ENCODE results near the gene CASZ1. TPM values are rescaled to one million over a fixed set of nuclear protein-coding genes. Genes with fewer than 3 reads are reported as not detected.

Gene CASZ1
- total and polyA plus RNA-seq, 9 of the 15 experiments (the other 6 are each of a cell fraction or from before 2014, with no cell fraction given), result 0.01 to 4.0 (median 0.76) TPM; not detected in 1

DNA sequence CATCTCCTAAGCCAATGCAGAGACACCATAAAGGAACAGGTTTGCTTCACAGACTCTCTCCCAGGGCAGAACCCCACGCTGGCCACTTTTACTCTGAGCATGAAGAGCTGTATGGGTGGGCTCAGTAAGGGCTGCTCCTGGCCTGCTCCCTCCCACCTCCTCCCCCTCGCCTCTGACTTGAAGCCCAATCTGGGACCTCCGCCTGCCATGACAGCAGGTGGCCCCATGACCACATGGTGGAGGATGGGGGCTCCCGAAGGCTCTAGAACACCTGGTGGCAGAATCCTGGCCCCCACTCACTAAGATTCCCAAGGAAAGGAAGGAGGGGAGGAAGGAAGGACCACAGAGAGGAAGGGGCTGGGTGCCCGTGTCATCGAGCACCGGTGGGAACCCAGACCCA lies 23.7 kb downstream of the CASZ1 start:
- POLR2A ChIA-PET, result interaction anchor here (0.6 to 1.2 kb wide), 2 partner anchors 13 to 230 kb away, joined by 3 to 4 read pairs; no protein-coding TSS in a partner anchor

DNA sequence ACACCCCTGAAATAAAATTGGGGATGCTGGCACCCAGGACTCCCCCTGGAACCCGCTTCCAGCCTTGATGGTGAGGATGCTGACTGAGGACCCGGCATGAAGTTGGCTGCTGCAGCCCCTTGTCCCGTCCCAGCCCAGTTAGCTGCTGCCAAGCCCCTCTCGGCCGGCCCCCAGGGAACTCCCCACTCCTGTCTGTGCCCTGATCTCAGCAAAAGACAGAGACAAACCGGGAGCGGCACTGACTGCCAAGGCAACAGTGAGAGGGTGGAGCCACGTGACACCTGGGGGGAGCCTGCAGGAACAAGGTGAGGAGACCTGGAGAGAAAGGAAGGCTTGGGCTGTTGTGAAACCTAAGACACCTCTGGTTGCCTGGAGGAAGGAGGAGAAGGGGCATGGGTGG lies 24.7 kb downstream of the CASZ1 start:
- in situ Hi-C loops (cut with MboI), result no loop called here
- no peak overlapping the region for H2AFZ ChIP-seq (ENCODE audit: low read depth, low read length)
- no peaks in the 10 kb centered on the region for H3K4me1 ChIP-seq (replicated peaks in 1 of 2; ENCODE audit: control insufficient read depth in 2 of 2, insufficient read depth in 2 of 2, low read length in 2 of 2)
- H3K9me3 ChIP-seq (replicated peaks; ENCODE audit: control insufficient read depth, insufficient read depth, low read depth, low read length), result no peaks in the 10 kb centered on the region
- no peak overlapping the region for H3K9ac ChIP-seq (ENCODE audit: insufficient read depth in 1 of 2, low read depth in 2 of 2, low read length in 2 of 2)
- no peaks in the 10 kb centered on the region for H3K36me3 ChIP-seq (ENCODE audit: control insufficient read depth, insufficient read depth, low read length)
- H3K9me1 ChIP-seq (ENCODE audit: control insufficient read depth, insufficient read depth, low read length), result no peaks in the 10 kb centered on the region
- DNase-seq (ENCODE audit: extremely low read depth in 1 of 4, low spot score in 3 of 4) (no peak), FAIRE-seq (no peak), ATAC-seq (no peak)
- WGBS (ENCODE audit: insufficient coverage, low coverage, missing lambda C conversion rate), result 0% methylated on average over 8 of the region's 8 CpGs
- H3K4me2 ChIP-seq (ENCODE audit: insufficient read depth, low read length), result no peak overlapping the region
- no TSS peak for BruUV-seq (replicated peaks)
- H4K20me1 ChIP-seq (replicated peaks; ENCODE audit: control insufficient read depth, insufficient read depth, low read length), result peaks cover 4% of the 10 kb centered on the region; the same call in 1 of the 2 replicates
- POLR2A ChIA-PET, result interaction anchor here (0.7 to 1.2 kb wide), 3 partner anchors 10 to 198 kb away, joined by 3 read pairs; no protein-coding TSS in a partner anchor
- intact Hi-C loops (cut with micrococcal nuclease), result no loop called here
- H3K27ac ChIP-seq (ENCODE audit: extremely low read depth, low read depth, low read length), result no peak overlapping the region
- no peaks in the 10 kb centered on the region for H3K79me2 ChIP-seq (ENCODE audit: control insufficient read depth, insufficient read depth, low read length)
- CTCF ChIA-PET (ENCODE audit: low intra/inter-chr PET ratio), result no interaction called here
- peaks cover 61 to 92% of the 10 kb centered on the region in 2 experiments for H3K27me3 ChIP-seq (ENCODE audit: control insufficient read depth in 2 of 2, insufficient read depth in 2 of 2, low read length in 2 of 2)
- H3K4me3 ChIP-seq, result no peak overlapping the region
- TF ChIP-seq, protein P1, sequence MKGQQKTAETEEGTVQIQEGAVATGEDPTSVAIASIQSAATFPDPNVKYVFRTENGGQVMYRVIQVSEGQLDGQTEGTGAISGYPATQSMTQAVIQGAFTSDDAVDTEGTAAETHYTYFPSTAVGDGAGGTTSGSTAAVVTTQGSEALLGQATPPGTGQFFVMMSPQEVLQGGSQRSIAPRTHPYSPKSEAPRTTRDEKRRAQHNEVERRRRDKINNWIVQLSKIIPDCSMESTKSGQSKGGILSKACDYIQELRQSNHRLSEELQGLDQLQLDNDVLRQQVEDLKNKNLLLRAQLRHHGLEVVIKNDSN (CRISPR knock-in tag; IDR thresholded peaks at IDR 0.05), result peak; percentile 54
- TF ChIP-seq GATA2 (CRISPR knock-in tag; IDR thresholded peaks at IDR 0.05) (no peak), ZNF584 (CRISPR knock-in tag; IDR thresholded peaks at IDR 0.05; ENCODE audit: low read depth) (no peak), GTF2E2 (tag; IDR thresholded peaks at IDR 0.05) (no peak), ZNF239 (CRISPR knock-in tag; IDR thresholded peaks at IDR 0.05) (no peak)
- TF ChIP-seq, protein P2, sequence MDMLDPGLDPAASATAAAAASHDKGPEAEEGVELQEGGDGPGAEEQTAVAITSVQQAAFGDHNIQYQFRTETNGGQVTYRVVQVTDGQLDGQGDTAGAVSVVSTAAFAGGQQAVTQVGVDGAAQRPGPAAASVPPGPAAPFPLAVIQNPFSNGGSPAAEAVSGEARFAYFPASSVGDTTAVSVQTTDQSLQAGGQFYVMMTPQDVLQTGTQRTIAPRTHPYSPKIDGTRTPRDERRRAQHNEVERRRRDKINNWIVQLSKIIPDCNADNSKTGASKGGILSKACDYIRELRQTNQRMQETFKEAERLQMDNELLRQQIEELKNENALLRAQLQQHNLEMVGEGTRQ (CRISPR knock-in tag; IDR thresholded peaks at IDR 0.05), result peak; percentile 52

More for the DNA sequence above, 23.7 kb downstream of the CASZ1 start:
- Histone ChIP-seq H3K79me2 (ENCODE audit: control insufficient read depth, insufficient read depth, low read length) (no peaks in the 10 kb centered on the region), H3K9me3 (replicated peaks; ENCODE audit: control insufficient read depth, insufficient read depth, low read depth, low read length) (no peaks in the 10 kb centered on the region), H3K27ac (ENCODE audit: extremely low read depth, low read depth, low read length) (no peak overlapping the region), H3K4me3 (no peak overlapping the region), H3K36me3 (ENCODE audit: control insufficient read depth, insufficient read depth, low read length) (no peaks in the 10 kb centered on the region), H3K4me1 (replicated peaks in 1 of 2; ENCODE audit: control insufficient read depth in 2 of 2, insufficient read depth in 2 of 2, low read length in 2 of 2) (no peaks in the 10 kb centered on the region), H2AFZ (ENCODE audit: low read depth, low read length) (no peak overlapping the region), H3K4me2 (ENCODE audit: insufficient read depth, low read length) (no peak overlapping the region), H4K20me1 (replicated peaks; ENCODE audit: control insufficient read depth, insufficient read depth, low read length) (peaks cover 4% of the 10 kb centered on the region; the same call in 1 of the 2 replicates), H3K9ac (ENCODE audit: insufficient read depth in 1 of 2, low read depth in 2 of 2, low read length in 2 of 2) (no peak overlapping the region), H3K27me3 (ENCODE audit: control insufficient read depth in 2 of 2, insufficient read depth in 2 of 2, low read length in 2 of 2) (peaks cover 59 to 92% of the 10 kb centered on the region in 2 experiments), H3K9me1 (ENCODE audit: control insufficient read depth, insufficient read depth, low read length) (no peaks in the 10 kb centered on the region)
- WGBS (ENCODE audit: insufficient coverage, low coverage, missing lambda C conversion rate), result 0% methylated on average over 5 of the region's 7 CpGs
- CTCF ChIA-PET (ENCODE audit: low intra/inter-chr PET ratio), result no interaction called here
- intact Hi-C loops (cut with micrococcal nuclease) (no loop called here), in situ Hi-C loops (cut with MboI) (no loop called here)
- DNase-seq (ENCODE audit: extremely low read depth in 1 of 4, low spot score in 3 of 4) (no peak), FAIRE-seq (no peak), ATAC-seq (no peak)
- BruUV-seq (replicated peaks), result no TSS peak
- no peak for TF ChIP-seq MBD2 (IDR thresholded peaks at IDR 0.05; ENCODE audit: borderline replicate concordance, low read depth)
- no peak for TF ChIP-seq FOXK1 (CRISPR knock-in tag; IDR thresholded peaks at IDR 0.05; ENCODE audit: borderline replicate concordance)
- no peak for TF ChIP-seq DNMT1 (IDR thresholded peaks at IDR 0.05)
- no peak for TF ChIP-seq TSC22D4 (tag; IDR thresholded peaks at IDR 0.05)
- TF ChIP-seq, protein P3, sequence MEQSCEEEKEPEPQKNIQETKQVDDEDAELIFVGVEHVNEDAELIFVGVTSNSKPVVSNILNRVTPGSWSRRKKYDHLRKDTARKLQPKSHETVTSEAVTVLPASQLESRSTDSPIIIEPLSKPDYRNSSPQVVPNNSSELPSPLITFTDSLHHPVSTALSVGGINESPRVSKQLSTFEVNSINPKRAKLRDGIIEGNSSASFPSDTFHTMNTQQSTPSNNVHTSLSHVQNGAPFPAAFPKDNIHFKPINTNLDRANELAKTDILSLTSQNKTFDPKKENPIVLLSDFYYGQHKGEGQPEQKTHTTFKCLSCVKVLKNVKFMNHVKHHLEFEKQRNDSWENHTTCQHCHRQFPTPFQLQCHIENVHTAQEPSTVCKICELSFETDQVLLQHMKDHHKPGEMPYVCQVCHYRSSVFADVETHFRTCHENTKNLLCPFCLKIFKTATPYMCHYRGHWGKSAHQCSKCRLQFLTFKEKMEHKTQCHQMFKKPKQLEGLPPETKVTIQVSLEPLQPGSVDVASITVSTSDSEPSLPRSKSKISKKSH (CRISPR knock-in tag; IDR thresholded peaks at IDR 0.05), result no peak
- TF ChIP-seq ADNP (tag; IDR thresholded peaks at IDR 0.05), result no peak
